ENCODE measurements around the gene HPCAL1. TPM values are rescaled to one million over a fixed set of nuclear protein-coding genes. Genes with fewer than 3 reads are reported as not detected.

HPCAL1 gene
- total RNA-seq, 2 donors from 2014 or later, result 22.5 to 203 TPM

GRCh38 chr2:10359246-10359645, 56.5 kb downstream of the HPCAL1 start:
- intact Hi-C loops (cut with DNase I), result no loop called here

GRCh38 chr2:10359731-10360329, 57.1 kb downstream of the HPCAL1 start:
- H3K27me3 ChIP-seq (replicated peaks; ENCODE audit: insufficient read depth), result no peaks in the 10 kb centered on the region
- no peaks in the 10 kb centered on the region for H3K4me1 ChIP-seq (replicated peaks)
- intact Hi-C loops (cut with DNase I), result no loop called here
- no peaks in the 10 kb centered on the region for H3K9me3 ChIP-seq
- H3K4me3 ChIP-seq, result no peak overlapping the region
- DNase-seq (ENCODE audit: low spot score), result no peak
- no peaks in the 10 kb centered on the region for H3K36me3 ChIP-seq
- no peak overlapping the region for H3K27ac ChIP-seq
- no peak for TF ChIP-seq POLR2A (IDR thresholded peaks at IDR 0.05)
- TF ChIP-seq CTCF (IDR thresholded peaks at IDR 0.05), result no peak
- no peak for TF ChIP-seq POLR2AphosphoS5 (IDR thresholded peaks at IDR 0.05)
- WGBS, result 94% methylated on average over 21 of the region's 21 CpGs

More at GRCh38 chr2:10359246-10359645, 56.5 kb downstream of the HPCAL1 start:
- WGBS, result 87% methylated on average over 8 of the region's 8 CpGs
- no peak for TF ChIP-seq CTCF (IDR thresholded peaks at IDR 0.05)
- no peak for TF ChIP-seq POLR2AphosphoS5 (IDR thresholded peaks at IDR 0.05)
- no peak for TF ChIP-seq POLR2A (IDR thresholded peaks at IDR 0.05)
- no peak overlapping the region for H3K4me3 ChIP-seq
- no peaks in the 10 kb centered on the region for H3K4me1 ChIP-seq (replicated peaks)
- no peak for DNase-seq (ENCODE audit: low spot score)
- H3K36me3 ChIP-seq, result no peaks in the 10 kb centered on the region
- no peaks in the 10 kb centered on the region for H3K9me3 ChIP-seq
- H3K27me3 ChIP-seq (replicated peaks; ENCODE audit: insufficient read depth), result no peaks in the 10 kb centered on the region
- no peak overlapping the region for H3K27ac ChIP-seq

GRCh38 chr2:10360460-10360849, 57.8 kb downstream of the HPCAL1 start:
- Histone ChIP-seq H3K27me3 (replicated peaks; ENCODE audit: insufficient read depth) (no peaks in the 10 kb centered on the region), H3K4me1 (replicated peaks) (no peaks in the 10 kb centered on the region), H3K36me3 (no peaks in the 10 kb centered on the region), H3K9me3 (no peaks in the 10 kb centered on the region), H3K4me3 (no peak overlapping the region), H3K27ac (no peak overlapping the region)
- intact Hi-C loops (cut with DNase I), result no loop called here
- DNase-seq (ENCODE audit: low spot score), result no peak
- 93% methylated on average over 8 of the region's 8 CpGs for WGBS
- no peak for TF ChIP-seq POLR2A (IDR thresholded peaks at IDR 0.05)
- TF ChIP-seq CTCF (IDR thresholded peaks at IDR 0.05), result no peak
- no peak for TF ChIP-seq POLR2AphosphoS5 (IDR thresholded peaks at IDR 0.05)

- TF ChIP-seq POLR2AphosphoS5 (IDR thresholded peaks at IDR 0.05) (no peak), CTCF (IDR thresholded peaks at IDR 0.05) (no peak), POLR2A (IDR thresholded peaks at IDR 0.05) (no peak)
- Histone ChIP-seq H3K4me3 (no peak overlapping the region), H3K27ac (no peak overlapping the region), H3K9me3 (no peaks in the 10 kb centered on the region), H3K27me3 (replicated peaks; ENCODE audit: insufficient read depth) (no peaks in the 10 kb centered on the region), H3K4me1 (replicated peaks) (no peaks in the 10 kb centered on the region), H3K36me3 (no peaks in the 10 kb centered on the region)
- WGBS, result 66% methylated on average over 16 of the region's 16 CpGs
- intact Hi-C loops (cut with DNase I), result no loop called here
- no peak for DNase-seq (ENCODE audit: low spot score)
Observed at GRCh38 chr2:10360850-10361588, 58.3 kb downstream of the HPCAL1 start.

All from prostate gland (tissue), 2 donors.